Lung (tissue), 12 donors: ENCODE results near the gene CIT. TPM values are rescaled to one million over a fixed set of nuclear protein-coding genes. Genes with fewer than 3 reads are reported as not detected.
A peak's percentile ranks its signal among the peaks of the same experiment; 100 is the strongest.

Source experiments
- ATAC-seq: fragments of 200-7000 bp; cut with Tn5 transposase; one replicate; pipeline ENCODE4 v1.9.1; 2020; ENCODE audit warnings: moderate number of reproducible peaks; ENCODE audit not compliant: insufficient read depth, low FRiP score
- DNase-seq, 3 donors: peaks; one replicate each; pipeline ENCODE4 v3.0.0-alpha.2; 2013 to 2017
- H3K27ac ChIP-seq, 2 donors: one replicate each; pipeline ENCODE4 v1.5.1; 2013; ENCODE audit warnings: mild to moderate bottlenecking in 2 of 2, moderate library complexity in 2 of 2, control low read depth in 1 of 2, inconsistent platforms in 1 of 2, low read depth in 1 of 2, low read length in 1 of 2
- H3K27me3 ChIP-seq, 3 donors: one replicate each; pipeline ENCODE4 v1.5.1; 2013; ENCODE audit warnings: low read length in 2 of 3; ENCODE audit not compliant: control insufficient read depth in 3 of 3, insufficient read depth in 3 of 3
- H3K36me3 ChIP-seq, 4 donors: one replicate each; pipeline ENCODE4 v1.5.1; 2013; ENCODE audit warnings: low read length in 4 of 4, mild to moderate bottlenecking in 1 of 4, moderate library complexity in 1 of 4; ENCODE audit not compliant: control insufficient read depth in 4 of 4, insufficient read depth in 4 of 4
- H3K4me1 ChIP-seq, 5 donors: one replicate each; pipeline ENCODE4 v1.5.1; 2013; ENCODE audit warnings: low read length in 5 of 5, mild to moderate bottlenecking in 2 of 5, moderate library complexity in 1 of 5; ENCODE audit not compliant: control insufficient read depth in 5 of 5, insufficient read depth in 5 of 5
- H3K4me3 ChIP-seq: one replicate; pipeline ENCODE4 v1.5.1; 2013; ENCODE audit warnings: mild to moderate bottlenecking, control low read depth, moderate library complexity
- H3K9ac ChIP-seq, 2 donors: one replicate each; pipeline ENCODE4 v1.5.1; 2013; ENCODE audit warnings: low read length in 2 of 2, control low read depth in 1 of 2; ENCODE audit not compliant: insufficient read depth in 1 of 2
- H3K9me3 ChIP-seq, 4 donors: one replicate each; pipeline ENCODE4 v1.5.1; 2013; ENCODE audit warnings: low read length in 3 of 4, mild to moderate bottlenecking in 1 of 4, moderate library complexity in 1 of 4; ENCODE audit not compliant: control insufficient read depth in 4 of 4, insufficient read depth in 3 of 4
- WGBS, 2 donors: extraction: QIAGEN DNeasy Blood & Tissue Kit; methylation state at CpG; one replicate each; pipeline ENCODE4 v1.1.7; 2013; 5-methylcytosine and 5-hydroxymethylcytosine counted together
- polyA plus RNA-seq, 2 donors: library from polyadenylated mRNA; stranded (reverse); fragments of 200-250 nt; gene quantifications; one replicate each; pipeline ENCODE4 v1.2.1, GENCODE V29; 2013
- total RNA-seq, 2 donors: library from RNA; depleted of rRNA in 1 of 2; stranded (reverse); fragments of >200 nt in 1 of 2; gene quantifications; one replicate each; pipeline ENCODE4 v1.2.1, GENCODE V29; 2014 to 2021
- TF ChIP-seq, protein P1 (sequence below): IDR thresholded peaks from 2 replicates; pipeline ENCODE4 v1.5.1; 2012; ENCODE audit warnings: mild to moderate bottlenecking; ENCODE audit errors: control extremely low read depth, extremely low read depth
- donor health status: control.
- donor health status: control.
- donor health status: Bipolar disorder and iron deficiency.
- donor health status: healthy.
- donor health status: DM: yes; HTN: yes; CAD: no.

CIT gene
- total and polyA plus RNA-seq, 4 donors, result 5.0 to 29.3 (median 14.9) TPM

- peak overlapping the region in 1 of 2 donors; percentile 24 for H3K9ac ChIP-seq
- TF ChIP-seq, protein P1, sequence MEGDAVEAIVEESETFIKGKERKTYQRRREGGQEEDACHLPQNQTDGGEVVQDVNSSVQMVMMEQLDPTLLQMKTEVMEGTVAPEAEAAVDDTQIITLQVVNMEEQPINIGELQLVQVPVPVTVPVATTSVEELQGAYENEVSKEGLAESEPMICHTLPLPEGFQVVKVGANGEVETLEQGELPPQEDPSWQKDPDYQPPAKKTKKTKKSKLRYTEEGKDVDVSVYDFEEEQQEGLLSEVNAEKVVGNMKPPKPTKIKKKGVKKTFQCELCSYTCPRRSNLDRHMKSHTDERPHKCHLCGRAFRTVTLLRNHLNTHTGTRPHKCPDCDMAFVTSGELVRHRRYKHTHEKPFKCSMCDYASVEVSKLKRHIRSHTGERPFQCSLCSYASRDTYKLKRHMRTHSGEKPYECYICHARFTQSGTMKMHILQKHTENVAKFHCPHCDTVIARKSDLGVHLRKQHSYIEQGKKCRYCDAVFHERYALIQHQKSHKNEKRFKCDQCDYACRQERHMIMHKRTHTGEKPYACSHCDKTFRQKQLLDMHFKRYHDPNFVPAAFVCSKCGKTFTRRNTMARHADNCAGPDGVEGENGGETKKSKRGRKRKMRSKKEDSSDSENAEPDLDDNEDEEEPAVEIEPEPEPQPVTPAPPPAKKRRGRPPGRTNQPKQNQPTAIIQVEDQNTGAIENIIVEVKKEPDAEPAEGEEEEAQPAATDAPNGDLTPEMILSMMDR, result no peak
These were observed 207.2 kb downstream of the CIT start for GRCh38 chr12:119669744-119670472.

GRCh38 chr12:119668324-119668841 is 208.7 kb downstream of the CIT start:
- no peaks in the 10 kb centered on the region for H3K27me3 ChIP-seq
- H3K4me3 ChIP-seq, result peak overlapping the region; percentile 87
- H3K27ac ChIP-seq, result peak overlapping the region; percentile 95 to 99
- DNase-seq (peak in 2 of 3 donors; percentile 20 to 24), ATAC-seq (peak; percentile 0)
- H3K9me3 ChIP-seq, result no peaks in the 10 kb centered on the region
- peak overlapping the region; percentile 14 to 84 for H3K9ac ChIP-seq
- peaks cover 0 to 24% (median 8%) of the 10 kb centered on the region in 5 donors for H3K4me1 ChIP-seq
- TF ChIP-seq, protein P1, result no peak
- peaks cover 4 to 12% (median 5%) of the 10 kb centered on the region in 4 donors for H3K36me3 ChIP-seq
- 4% methylated on average over 14 of the region's 14 CpGs for WGBS, 2 donors

More at GRCh38 chr12:119669744-119670472, 207.2 kb downstream of the CIT start:
- DNase-seq (peak; percentile 64 to 85 (median 77)), ATAC-seq (no peak)
- Histone ChIP-seq H3K9me3 (no peaks in the 10 kb centered on the region), H3K36me3 (peaks cover 4 to 20% (median 14%) of the 10 kb centered on the region in 4 donors), H3K27ac (peak overlapping the region in 1 of 2 donors; percentile 71), H3K4me3 (no peak overlapping the region), H3K27me3 (no peaks in the 10 kb centered on the region), H3K4me1 (peaks cover 0 to 24% (median 9%) of the 10 kb centered on the region in 5 donors)
- WGBS, 2 donors, result 59 to 85% methylated on average over 11 of the region's 11 CpGs

DNA sequence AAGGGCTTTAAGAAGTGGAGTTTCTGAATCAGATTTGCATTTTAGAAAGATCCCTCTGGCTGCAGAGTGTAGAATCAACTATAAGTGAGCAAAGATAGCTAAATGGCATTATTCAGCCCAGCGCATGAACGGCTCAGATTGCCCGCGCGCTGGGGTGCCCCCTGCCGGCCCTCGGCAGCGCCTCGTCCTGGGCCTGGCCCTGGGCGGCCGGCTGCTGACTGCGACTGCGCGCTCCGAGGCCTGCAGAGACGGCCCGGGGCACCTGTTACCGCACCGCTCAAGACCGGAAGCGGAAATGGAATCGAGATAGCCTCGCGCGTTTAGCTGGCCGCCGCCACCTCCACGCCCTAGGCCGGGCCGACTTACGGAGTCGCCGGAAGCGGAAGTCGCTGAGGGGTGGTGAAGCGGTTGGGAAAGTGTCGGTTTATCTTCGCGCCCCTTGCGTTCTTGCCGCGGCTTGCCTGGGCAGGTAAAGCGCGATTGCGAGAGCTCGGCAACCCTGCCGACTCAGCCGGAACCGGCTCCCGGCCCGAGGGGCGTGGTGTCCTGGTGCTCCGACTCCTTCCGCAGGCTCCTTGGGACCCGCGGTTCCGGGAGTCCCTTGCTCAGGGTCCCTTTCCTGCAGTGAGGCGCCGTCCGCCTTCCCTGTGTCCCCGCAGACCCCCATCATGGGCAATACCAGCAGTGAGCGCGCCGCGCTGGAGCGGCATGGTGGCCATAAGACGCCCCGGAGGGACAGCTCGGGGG is 209.4 kb downstream of the CIT start, which contains the start of gene PRKAB1:
Gene PRKAB1, plus strand, starts transcription at position 557 of the 747 bp plus-strand sequence. Its CDS starts 112 bp downstream, at position 669.
- Histone ChIP-seq H3K27me3 (no peaks in the 10 kb centered on the region), H3K9me3 (no peaks in the 10 kb centered on the region), H3K9ac (peak within 1 kb of the TSS; percentile 14 to 84), H3K4me3 (peak within 1 kb of the TSS; percentile 87), H3K36me3 (peaks cover 3 to 6% (median 4%) of the 10 kb centered on the region in 4 donors), H3K27ac (peak within 1 kb of the TSS; percentile 95 to 99), H3K4me1 (peaks cover 0 to 22% (median 8%) of the 10 kb centered on the region in 5 donors)
- TF ChIP-seq, protein P1, result peak; percentile 53
- peak; percentile 95 to 97 (median 96) for DNase-seq
- ATAC-seq, result peak; percentile 95
- 0 to 1% methylated on average over 68 to 69 of the region's 69 CpGs for WGBS, 2 donors
